Mesenchymal stem cell (in vitro differentiated cells and primary cell): ENCODE results near the gene TEX51.

Source experiments
- DNase-seq: peaks from one replicate; pipeline ENCODE4 v3.0.0-alpha.2; 2013
- H2AFZ ChIP-seq: one replicate; pipeline ENCODE4 v1.6.1; 2013; ENCODE audit warnings: low read depth, mild to moderate bottlenecking, control low read depth, inconsistent platforms, low read length, moderate library complexity
- H2AK5ac ChIP-seq: 2 replicates; pipeline ENCODE4 v1.6.1; 2013; ENCODE audit warnings: low read length, moderate library complexity, mild to moderate bottlenecking, inconsistent platforms; ENCODE audit not compliant: severe bottlenecking
- H2BK120ac ChIP-seq: one replicate; pipeline ENCODE4 v1.6.1; 2013; ENCODE audit warnings: low read depth, mild to moderate bottlenecking, inconsistent platforms, low read length, moderate library complexity
- H2BK12ac ChIP-seq, 2 experiments: one replicate each; pipeline ENCODE4 v1.6.1; 2013; ENCODE audit warnings: inconsistent platforms in 2 of 2, low read length in 2 of 2, mild to moderate bottlenecking in 2 of 2, moderate library complexity in 2 of 2, control low read depth in 1 of 2
- H2BK15ac ChIP-seq: one replicate; pipeline ENCODE4 v1.6.1; 2013; ENCODE audit warnings: mild to moderate bottlenecking, low read depth, inconsistent platforms; ENCODE audit not compliant: poor library complexity, severe bottlenecking
- H2BK5ac ChIP-seq: 2 replicates; pipeline ENCODE4 v1.6.1; 2013; ENCODE audit warnings: low read depth, mild to moderate bottlenecking, low read length, control low read depth, inconsistent platforms; ENCODE audit not compliant: poor library complexity, severe bottlenecking
- H3K14ac ChIP-seq, 2 experiments: one replicate each; pipeline ENCODE4 v1.6.1; 2013; ENCODE audit warnings: inconsistent platforms in 2 of 2, low read length in 2 of 2, control low read depth in 1 of 2, mild to moderate bottlenecking in 1 of 2, moderate library complexity in 1 of 2
- H3K18ac ChIP-seq, 2 experiments: one replicate each; pipeline ENCODE4 v1.6.1; 2013; ENCODE audit warnings: inconsistent platforms in 2 of 2, low read length in 2 of 2, control low read depth in 1 of 2, low read depth in 1 of 2, mild to moderate bottlenecking in 1 of 2
- H3K23ac ChIP-seq, 2 experiments: one replicate each; pipeline ENCODE4 v1.6.1; 2013; ENCODE audit warnings: inconsistent platforms in 2 of 2, low read length in 2 of 2, mild to moderate bottlenecking in 2 of 2, moderate library complexity in 2 of 2, control low read depth in 1 of 2
- H3K27ac ChIP-seq: 2 replicates; pipeline ENCODE4 v1.5.1; 2013; ENCODE audit warnings: mild to moderate bottlenecking, moderate library complexity, low read length, control low read depth, inconsistent platforms; ENCODE audit not compliant: poor library complexity, severe bottlenecking
- H3K27me3 ChIP-seq, 2 experiments: 2 replicates each; pipeline versions ENCODE4 v1.6.1 to v1.7.0; 2013; ENCODE audit warnings: low read length in 2 of 2, mild to moderate bottlenecking in 2 of 2, moderate library complexity in 2 of 2, control low read depth in 1 of 2, inconsistent platforms in 1 of 2; ENCODE audit not compliant: control insufficient read depth in 1 of 2, insufficient read depth in 1 of 2
- H3K36me3 ChIP-seq, 2 experiments: 2 replicates each; pipeline versions ENCODE4 v1.6.1 to v1.7.0; 2013; ENCODE audit warnings: low read length in 2 of 2, control low read depth in 1 of 2, inconsistent platforms in 1 of 2, low read depth in 1 of 2, mild to moderate bottlenecking in 1 of 2; ENCODE audit not compliant: insufficient read depth in 2 of 2, control insufficient read depth in 1 of 2
- H3K4ac ChIP-seq, 2 experiments: one replicate each; pipeline ENCODE4 v1.6.1; 2013; ENCODE audit warnings: inconsistent platforms in 2 of 2, low read length in 2 of 2, mild to moderate bottlenecking in 2 of 2, moderate library complexity in 2 of 2, control low read depth in 1 of 2, low read depth in 1 of 2
- H3K4me1 ChIP-seq: 2 replicates; pipeline ENCODE4 v1.6.1; 2013; ENCODE audit warnings: low read depth, low read length, control low read depth; ENCODE audit not compliant: control insufficient read depth, insufficient read depth
- H3K4me2 ChIP-seq: 2 replicates; pipeline ENCODE4 v1.6.1; 2013; ENCODE audit warnings: low read length, mild to moderate bottlenecking, inconsistent platforms; ENCODE audit not compliant: poor library complexity, severe bottlenecking
- H3K4me3 ChIP-seq, 2 experiments: 2 replicates each; pipeline versions ENCODE4 v1.5.1 to v1.7.0; 2013; ENCODE audit warnings: low read length in 2 of 2, mild to moderate bottlenecking in 2 of 2, control low read depth in 1 of 2, low read depth in 1 of 2; ENCODE audit not compliant: insufficient read depth in 1 of 2
- H3K79me1 ChIP-seq: replicated peaks from 2 replicates; pipeline ENCODE4 v1.6.1; 2013; ENCODE audit warnings: mild to moderate bottlenecking, control low read depth, low read length, inconsistent platforms; ENCODE audit not compliant: poor library complexity, severe bottlenecking
- H3K9ac ChIP-seq: 2 replicates; pipeline ENCODE4 v1.7.0; 2013; ENCODE audit warnings: mild to moderate bottlenecking, low read length, moderate library complexity
- H3K9me3 ChIP-seq: 2 replicates; pipeline ENCODE4 v1.7.0; 2013; ENCODE audit warnings: mild to moderate bottlenecking, low read length; ENCODE audit not compliant: control insufficient read depth
- H4K8ac ChIP-seq: one replicate; pipeline ENCODE4 v1.6.1; 2013; ENCODE audit warnings: inconsistent platforms, mild to moderate bottlenecking, low read length, moderate library complexity
- H4K91ac ChIP-seq: one replicate; pipeline ENCODE4 v1.6.1; 2013; ENCODE audit warnings: mild to moderate bottlenecking, low read length, inconsistent platforms
- WGBS: methylation state at CpG from one replicate; pipeline ENCODE4 v1.1.7; 2013; ENCODE audit warnings: mixed read lengths; 5-methylcytosine and 5-hydroxymethylcytosine counted together

The TEX51 gene

GRCh38 chr2:126930970-126931590 is 32.4 kb downstream of the TEX51 start:
- Histone ChIP-seq H3K9me3 (no peaks in the 10 kb centered on the region), H3K4me3 (no peak overlapping the region), H2AFZ (no peak overlapping the region), H3K9ac (no peak overlapping the region), H3K18ac (no peak overlapping the region), H2BK120ac (no peak overlapping the region), H4K91ac (peak overlapping the region; percentile 11), H3K4me2 (no peak overlapping the region), H3K4me1 (no peaks in the 10 kb centered on the region), H3K14ac (no peak overlapping the region), H3K79me1 (no peaks in the 10 kb centered on the region), H2BK12ac (no peak overlapping the region), H2BK15ac (no peak overlapping the region), H4K8ac (no peak overlapping the region), H3K4ac (no peak overlapping the region), H2BK5ac (no peak overlapping the region), H3K36me3 (no peaks in the 10 kb centered on the region), H3K23ac (no peak overlapping the region), H3K27ac (no peak overlapping the region), H2AK5ac (no peak overlapping the region), H3K27me3 (peaks cover 14 to 29% of the 10 kb centered on the region in 2 experiments)
- DNase-seq = no peak
- 85% methylated on average over 5 of the region's 5 CpGs for WGBS

- Histone ChIP-seq H2BK12ac (no peak overlapping the region), H3K4me1 (no peaks in the 10 kb centered on the region), H3K14ac (no peak overlapping the region), H3K4me2 (no peak overlapping the region), H2AFZ (no peak overlapping the region), H2AK5ac (no peak overlapping the region), H3K9ac (no peak overlapping the region), H3K23ac (no peak overlapping the region), H3K9me3 (no peaks in the 10 kb centered on the region), H2BK120ac (no peak overlapping the region), H3K18ac (no peak overlapping the region), H3K79me1 (no peaks in the 10 kb centered on the region), H2BK15ac (no peak overlapping the region), H2BK5ac (no peak overlapping the region), H3K27me3 (peaks cover 27 to 40% of the 10 kb centered on the region in 2 experiments), H3K4ac (no peak overlapping the region), H3K4me3 (no peak overlapping the region), H3K27ac (no peak overlapping the region), H3K36me3 (no peaks in the 10 kb centered on the region), H4K8ac (no peak overlapping the region), H4K91ac (no peak overlapping the region)
- peak; percentile 38 for DNase-seq
- 59% methylated on average over 4 of the region's 4 CpGs for WGBS
These were observed 33.8 kb downstream of the TEX51 start for GRCh38 chr2:126932529-126932928.

DNA sequence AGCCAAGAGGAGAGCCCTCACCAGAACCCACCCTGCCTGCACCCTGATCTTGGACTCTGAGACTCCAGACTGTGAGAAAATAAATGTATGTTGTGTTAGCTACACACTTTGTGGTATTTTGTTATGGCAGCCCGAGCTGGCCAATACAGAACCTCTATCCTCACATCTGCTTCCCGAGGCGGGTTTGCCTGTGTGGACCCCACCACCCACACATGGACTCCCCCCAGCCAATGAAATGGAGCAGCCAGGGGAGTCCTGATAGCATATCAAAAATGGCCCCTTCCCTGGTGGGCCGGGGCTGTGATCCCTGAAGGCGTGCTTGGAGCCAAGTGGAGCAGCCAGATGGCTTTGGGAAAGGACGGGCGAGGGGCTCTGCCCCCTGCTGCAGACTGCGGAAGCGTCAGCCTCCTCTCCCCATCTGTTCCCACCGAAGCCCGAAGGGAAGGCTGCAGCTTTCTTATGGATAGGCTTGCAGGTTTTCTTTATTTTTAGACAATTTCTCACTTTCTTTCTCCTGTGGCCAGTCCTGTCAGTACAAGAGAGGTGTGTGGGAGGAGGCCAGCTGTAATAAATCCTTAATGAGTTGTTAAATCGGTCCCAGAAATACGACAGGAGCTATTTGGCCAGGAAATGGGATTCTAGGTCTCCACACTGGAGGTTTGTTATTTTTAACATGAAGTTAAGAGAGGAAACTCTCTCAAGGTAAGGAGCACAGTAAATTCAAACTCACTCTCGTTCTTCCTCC is 34.4 kb downstream of the TEX51 start:
- Histone ChIP-seq H2BK5ac (no peak overlapping the region), H3K23ac (no peak overlapping the region), H3K27ac (no peak overlapping the region), H3K9ac (no peak overlapping the region), H2BK120ac (no peak overlapping the region), H4K8ac (no peak overlapping the region), H3K4me1 (no peaks in the 10 kb centered on the region), H2AFZ (no peak overlapping the region), H2BK15ac (no peak overlapping the region), H3K4me2 (no peak overlapping the region), H2BK12ac (no peak overlapping the region), H3K18ac (no peak overlapping the region), H3K36me3 (no peaks in the 10 kb centered on the region), H3K9me3 (no peaks in the 10 kb centered on the region), H3K4me3 (no peak overlapping the region), H3K14ac (no peak overlapping the region), H3K27me3 (peaks cover 33 to 42% of the 10 kb centered on the region in 2 experiments), H4K91ac (no peak overlapping the region), H3K4ac (no peak overlapping the region), H3K79me1 (no peaks in the 10 kb centered on the region), H2AK5ac (no peak overlapping the region)
- 52% methylated on average over 11 of the region's 14 CpGs for WGBS
- no peak for DNase-seq

GRCh38 chr2:126933711-126934091 is 35.0 kb downstream of the TEX51 start:
- 72% methylated on average over 4 of the region's 4 CpGs for whole genome bisulfite sequencing
- Histone ChIP-seq H3K27me3 (peaks cover 38 to 44% of the 10 kb centered on the region in 2 experiments), H3K4me3 (no peak overlapping the region), H3K79me1 (no peaks in the 10 kb centered on the region), H2BK12ac (no peak overlapping the region), H3K23ac (no peak overlapping the region), H3K18ac (no peak overlapping the region), H2AFZ (no peak overlapping the region), H2BK120ac (no peak overlapping the region), H3K4me1 (no peaks in the 10 kb centered on the region), H3K4me2 (no peak overlapping the region), H4K91ac (no peak overlapping the region), H2BK5ac (no peak overlapping the region), H2BK15ac (no peak overlapping the region), H3K27ac (no peak overlapping the region), H4K8ac (no peak overlapping the region), H2AK5ac (no peak overlapping the region), H3K4ac (no peak overlapping the region), H3K14ac (no peak overlapping the region), H3K36me3 (no peaks in the 10 kb centered on the region), H3K9ac (no peak overlapping the region), H3K9me3 (no peaks in the 10 kb centered on the region)
- DNase-seq = no peak
